GM18526 (cell line): ENCODE data around the gene TOPBP1.

ENCODE experiments used
- POLR2A ChIP-seq: IDR thresholded peaks from 3 replicates; pipeline ENCODE4 v1.6.1; 2011; ENCODE audit not compliant: insufficient read length; ENCODE audit errors: extremely low read depth

TOPBP1 gene

DNA sequence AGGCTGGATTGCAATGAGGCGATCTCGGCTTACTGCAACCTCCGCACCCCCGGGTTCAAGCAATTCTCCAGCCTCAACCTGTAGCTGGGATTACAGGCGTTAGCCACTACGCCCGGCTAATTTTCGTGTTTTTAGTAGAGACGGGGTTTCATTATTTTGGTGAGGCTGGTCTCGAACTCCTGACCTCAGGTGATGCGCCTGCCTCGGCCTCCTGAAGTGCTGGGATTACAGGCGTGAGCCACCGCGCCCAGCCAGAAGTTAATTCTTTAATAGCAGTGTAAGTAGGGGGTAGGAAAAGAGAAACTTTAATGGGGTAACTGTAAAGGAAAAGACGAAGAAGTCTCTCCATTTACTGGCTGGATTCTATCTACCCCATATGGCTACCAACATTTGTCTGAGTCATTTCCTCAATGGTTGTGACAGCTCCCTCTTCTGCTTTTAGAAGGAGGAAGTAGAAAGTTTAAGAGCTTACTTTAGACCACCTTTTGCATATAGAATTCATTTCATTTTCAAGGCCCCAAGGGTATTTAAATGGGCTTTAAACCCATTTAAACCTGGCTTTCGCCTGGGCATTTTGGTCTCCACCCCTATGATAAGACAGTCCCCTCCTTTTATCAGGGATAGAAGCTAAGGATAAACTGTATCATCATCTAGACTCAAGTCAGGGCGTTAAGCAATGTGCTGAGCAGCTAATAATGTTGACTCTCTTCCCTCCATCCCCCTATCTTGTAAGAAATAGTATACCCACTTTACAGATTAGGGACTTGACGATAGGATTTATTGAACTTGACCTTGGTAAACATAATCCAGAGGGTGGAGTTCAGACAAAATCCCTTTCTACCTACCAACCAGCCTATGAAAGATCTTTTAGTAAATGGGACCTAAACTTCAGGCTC is 89.3 kb downstream of the TOPBP1 start:
- no peak for TF ChIP-seq POLR2A

DNA sequence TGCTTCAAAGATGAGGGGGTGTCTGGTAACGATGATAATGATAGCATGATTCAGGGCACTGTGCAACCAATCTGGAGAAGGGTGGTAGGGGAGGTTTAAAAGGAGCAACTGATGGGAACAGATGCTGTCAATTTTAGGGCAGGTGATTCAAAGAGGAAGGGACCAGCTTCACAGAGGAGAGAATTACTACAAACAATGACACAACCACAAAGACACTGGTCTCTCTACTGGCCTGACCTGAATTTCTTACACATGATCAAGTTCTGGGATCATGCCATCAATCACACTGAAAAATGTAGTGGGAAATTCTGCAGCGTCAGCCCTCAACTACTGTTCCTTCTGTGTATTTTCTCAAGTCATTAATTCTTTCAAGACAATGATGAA is 90.8 kb downstream of the TOPBP1 start:
- TF ChIP-seq POLR2A, result no peak

DNA sequence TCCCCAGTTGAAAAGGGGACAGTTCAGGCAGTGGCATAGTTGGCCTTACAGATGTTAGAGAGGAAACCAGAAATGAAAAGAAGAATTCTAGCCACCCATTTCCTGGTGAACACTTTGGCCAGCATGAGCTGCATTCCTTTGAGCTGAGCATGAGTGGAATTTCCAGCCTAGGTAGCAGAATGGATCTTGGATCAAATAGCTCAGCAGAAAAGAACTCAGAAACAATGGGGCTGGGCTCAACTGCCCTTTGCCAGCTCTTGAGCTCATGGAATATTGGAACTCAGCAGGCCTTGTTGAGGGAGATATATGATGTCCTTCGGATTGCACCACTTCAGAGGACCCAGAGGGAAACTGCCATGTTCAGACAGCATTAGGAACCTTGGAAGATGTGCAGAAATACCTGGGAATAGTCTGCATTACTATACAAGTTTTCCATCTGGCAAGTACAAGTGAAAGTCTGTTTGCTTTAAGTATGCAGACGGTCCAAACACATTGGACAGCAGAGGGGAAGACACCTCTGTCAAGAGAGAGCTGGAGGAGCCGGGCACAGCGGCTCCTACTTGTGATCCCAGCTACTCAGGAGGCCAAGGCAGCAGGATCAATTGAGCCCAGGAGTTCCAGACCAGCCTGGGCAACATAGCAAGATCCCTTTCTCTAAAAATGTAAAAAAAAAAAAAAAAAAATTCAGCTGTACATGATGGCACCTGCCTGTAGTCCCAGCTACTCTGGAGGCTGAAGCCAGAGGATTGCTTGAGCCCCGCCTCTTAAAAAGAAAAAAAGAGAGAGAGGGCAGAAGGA is 91.4 kb downstream of the TOPBP1 start:
- no peak for TF ChIP-seq POLR2A

DNA sequence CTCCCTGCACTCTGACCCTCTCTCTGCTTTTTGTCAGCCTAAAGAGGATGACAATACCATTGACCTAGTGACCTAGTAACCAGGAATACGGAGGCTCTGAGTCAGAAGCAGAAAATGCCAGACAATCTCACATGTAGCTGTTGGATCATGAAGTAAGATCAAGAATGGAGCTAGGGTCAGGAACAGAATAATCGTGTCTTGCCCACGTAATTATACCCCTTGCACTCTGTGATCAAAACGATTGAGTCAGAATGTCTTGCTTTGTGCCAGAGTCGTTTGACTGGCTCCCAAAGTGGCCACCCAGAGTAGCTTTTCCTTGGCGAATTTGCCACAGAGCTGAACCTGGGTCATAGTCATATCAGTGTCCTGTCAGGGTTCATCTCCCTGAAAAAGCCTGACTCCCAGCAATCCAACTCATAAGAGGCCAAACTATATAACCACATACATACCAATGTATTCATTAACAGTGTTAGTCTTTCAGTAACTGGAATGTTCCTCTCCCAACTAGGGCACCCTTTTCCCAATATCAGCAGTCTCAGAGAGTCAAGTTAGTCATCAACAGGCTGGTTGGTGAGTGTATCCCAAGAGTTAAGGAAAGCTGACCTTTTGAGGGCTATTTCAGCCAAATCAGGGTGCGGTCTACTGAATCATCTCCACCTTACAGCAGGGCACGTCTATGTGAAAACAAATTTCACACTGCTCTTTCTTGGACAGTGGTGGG is 93.3 kb downstream of the TOPBP1 start:
- TF ChIP-seq POLR2A, result no peak

DNA sequence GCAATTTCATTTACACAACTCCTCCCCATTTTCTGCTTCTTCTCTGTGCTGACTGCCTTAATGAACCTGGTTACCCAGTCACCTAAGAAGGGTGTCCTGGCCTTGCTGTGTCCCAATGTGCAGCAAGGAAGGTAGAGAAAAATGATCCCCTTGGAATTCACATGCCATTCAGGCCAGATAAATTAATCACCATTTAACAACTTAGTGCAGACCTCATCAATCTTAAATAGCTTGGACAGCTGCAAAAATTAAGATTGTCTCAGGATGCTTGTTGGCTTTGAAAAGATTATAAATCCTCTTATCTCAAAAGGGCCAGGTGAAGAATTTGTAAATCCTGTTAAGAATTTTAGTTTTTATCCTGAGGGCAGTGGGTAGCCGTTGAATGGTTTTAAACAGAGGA is 97.9 kb downstream of the TOPBP1 start:
- TF ChIP-seq POLR2A, result no peak

DNA sequence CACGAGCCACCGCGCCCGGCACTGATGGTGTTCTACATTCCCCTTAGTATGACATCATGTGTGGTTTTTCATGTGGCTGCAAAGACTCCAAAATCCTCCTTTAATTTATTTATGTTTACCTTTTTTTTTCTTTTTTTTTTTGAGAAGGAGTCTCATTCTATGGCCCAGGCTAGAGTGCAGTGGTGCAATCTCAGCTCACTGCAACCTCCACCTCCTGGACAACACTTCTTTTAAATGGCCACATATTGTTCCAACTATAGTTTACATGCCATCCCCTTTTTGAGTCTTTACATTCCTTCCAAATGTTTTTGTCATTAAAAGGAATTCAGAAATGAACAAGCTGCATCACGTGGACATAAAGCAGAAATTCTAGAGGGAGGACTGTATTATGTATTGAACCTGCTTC is 98.6 kb downstream of the TOPBP1 start:
- TF ChIP-seq POLR2A, result no peak

DNA sequence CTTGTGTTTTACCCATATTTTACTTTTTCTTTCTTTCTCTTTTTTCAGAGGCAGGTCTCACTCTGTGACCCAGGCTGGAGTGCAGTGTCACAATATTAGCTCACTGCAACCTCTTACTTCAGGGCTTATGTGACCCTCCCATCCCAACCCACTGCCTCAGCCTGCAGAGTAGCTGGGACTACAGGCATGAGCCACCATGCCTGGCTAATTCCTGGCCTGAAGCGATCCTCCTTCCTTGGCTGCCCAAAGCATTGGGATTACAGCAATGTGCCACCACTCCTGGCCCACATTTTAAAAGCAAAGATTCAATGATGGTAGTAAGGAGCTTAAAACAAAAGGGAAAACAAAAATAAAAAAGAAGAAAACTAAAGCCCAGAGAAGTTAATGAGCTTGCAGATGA is 99.4 kb downstream of the TOPBP1 start:
- TF ChIP-seq POLR2A, result no peak

DNA sequence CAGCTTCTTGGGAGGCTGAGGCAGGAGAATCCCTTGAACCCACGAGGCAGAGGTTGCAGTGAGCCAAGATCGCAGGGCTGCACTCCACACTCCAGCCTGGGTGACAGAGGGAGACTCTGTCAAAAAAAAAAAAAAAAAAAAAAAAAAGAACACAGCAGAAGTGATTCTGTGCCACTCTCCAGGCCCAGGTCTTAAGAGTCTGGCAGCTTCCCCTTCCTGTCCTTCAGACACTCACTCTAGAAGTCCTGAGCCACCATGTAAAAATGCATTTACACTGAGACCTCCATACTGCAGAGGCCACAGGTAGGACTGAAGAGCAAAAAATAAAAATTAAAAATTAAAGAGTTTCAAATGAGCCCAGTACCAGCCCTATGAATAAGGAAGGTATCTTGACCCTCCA is 100.1 kb downstream of the TOPBP1 start:
- no peak for TF ChIP-seq POLR2A
